B cell (primary cell): ENCODE results near the gene DHRS7B. TPM values are rescaled to one million over a fixed set of nuclear protein-coding genes. Genes with fewer than 3 reads are reported as not detected.

Source experiments
- ATAC-seq: fragments of 200-7000 bp; cut with Tn5 transposase; one replicate; pipeline ENCODE4 v1.10.0; 2021; ENCODE audit warnings: low read depth, mild to moderate bottlenecking, moderate number of reproducible peaks, moderate library complexity
- CTCF ChIA-PET: fragments of 350-600 bp; sonication (Branson Sonifier 250); formaldehyde crosslinking; loops from one replicate; lab custom pipeline; 2021; ENCODE audit warnings: antibody characterized with exemption, inconsistent platforms; lab: Charles Lee
- POLR2A ChIA-PET: fragments of 350-600 bp; sonication (Branson Sonifier 250); formaldehyde crosslinking; loops from one replicate; lab custom pipeline; 2021; ENCODE audit warnings: antibody characterized with exemption; lab: Charles Lee
- DNase-seq: peaks from one replicate; pipeline ENCODE4 v3.0.0; 2013
- H2AFZ ChIP-seq: 2 replicates; pipeline ENCODE4 v1.6.1; 2012; ENCODE audit warnings: mild to moderate bottlenecking, low read depth, low read length; ENCODE audit not compliant: insufficient read depth, poor library complexity, severe bottlenecking
- H3K27ac ChIP-seq, 2 donors: 1 replicate in 1 of 2; 2 replicates in 1 of 2; pipeline ENCODE4 v1.5.1; 2012 to 2013; ENCODE audit warnings: low read length in 2 of 2, mild to moderate bottlenecking in 2 of 2, moderate library complexity in 1 of 2
- H3K27me3 ChIP-seq, 4 experiments: fragments of 200-600 bp in 1 of 4; sonication (generic) in 1 of 4; replicated peaks in 1 of 4; 1 replicate in 2 of 4; 2 replicates in 2 of 4; pipeline versions ENCODE4 v1.6.1 to v1.7.0; 2013 to 2016; ENCODE audit warnings: low read length in 3 of 4, mild to moderate bottlenecking in 2 of 4, mixed read lengths in 1 of 4, moderate library complexity in 1 of 4; ENCODE audit not compliant: insufficient read depth in 4 of 4, control insufficient read depth in 3 of 4; ENCODE audit errors: control extremely low read depth in 1 of 4
- H3K36me3 ChIP-seq, 2 experiments: replicated peaks in 1 of 2; 1 replicate in 1 of 2; 2 replicates in 1 of 2; pipeline versions ENCODE4 v1.6.1 to v1.7.1; 2013; ENCODE audit warnings: low read length in 1 of 2; ENCODE audit not compliant: insufficient read depth in 2 of 2, control insufficient read depth in 1 of 2; ENCODE audit errors: control extremely low read depth in 1 of 2, extremely low read depth in 1 of 2
- H3K4me1 ChIP-seq, 2 donors: fragments of 200-600 bp in 1 of 2; sonication (generic) in 1 of 2; 1 replicate in 1 of 2; 2 replicates in 1 of 2; pipeline versions ENCODE4 v1.5.1 to v1.6.1; 2013 to 2017; ENCODE audit warnings: low read length in 2 of 2; ENCODE audit not compliant: control insufficient read depth in 2 of 2, insufficient read depth in 2 of 2
- H3K4me2 ChIP-seq: replicated peaks from 2 replicates; pipeline ENCODE3; 2012; ENCODE audit warnings: mild to moderate bottlenecking, low read depth, low read length; ENCODE audit not compliant: poor library complexity, severe bottlenecking
- H3K4me3 ChIP-seq, 5 experiments: fragments of 200-600 bp in 1 of 5; sonication (generic) in 1 of 5; 1 replicate in 3 of 5; 2 replicates in 2 of 5; pipeline versions ENCODE4 v1.5.1 to v1.7.0; 2011 to 2016; ENCODE audit warnings: low read length in 4 of 5, mild to moderate bottlenecking in 4 of 5, low read depth in 2 of 5, control low read depth in 1 of 5, moderate library complexity in 1 of 5; ENCODE audit not compliant: insufficient read depth in 1 of 5; ENCODE audit errors: control extremely low read depth in 1 of 5, extremely low read depth in 1 of 5
- H3K79me2 ChIP-seq: fragments of 200-600 bp; sonication (generic); one replicate; pipeline ENCODE4 v1.6.0; 2016; ENCODE audit warnings: low read length; ENCODE audit not compliant: control insufficient read depth, insufficient read depth
- H3K9ac ChIP-seq: fragments of 200-600 bp; sonication (generic); 2 replicates; pipeline ENCODE4 v1.6.1; 2017; ENCODE audit warnings: mild to moderate bottlenecking, low read length, moderate library complexity
- H3K9me3 ChIP-seq, 3 donors: one replicate each; pipeline versions ENCODE4 v1.6.1 to v1.7.1; 2013; ENCODE audit warnings: low read length in 2 of 3; ENCODE audit not compliant: control insufficient read depth in 2 of 3, insufficient read depth in 1 of 3; ENCODE audit errors: control extremely low read depth in 1 of 3
- H4K20me1 ChIP-seq: 2 replicates; pipeline ENCODE4 v1.6.0; 2012; ENCODE audit warnings: mild to moderate bottlenecking, low read length; ENCODE audit not compliant: insufficient read depth, control insufficient read depth, poor library complexity, severe bottlenecking
- H3K27ac Mint-ChIP-seq: one replicate; pipeline ENCODE4 v1.8.0; 2021; ENCODE audit warnings: mixed read lengths
- H3K27me3 Mint-ChIP-seq: one replicate; pipeline ENCODE4 v1.8.0; 2021; ENCODE audit warnings: mixed read lengths
- H3K4me1 Mint-ChIP-seq: one replicate; pipeline ENCODE4 v1.8.0; 2021; ENCODE audit warnings: mixed read lengths
- H3K4me3 Mint-ChIP-seq: one replicate; pipeline ENCODE4 v1.8.0; 2021; ENCODE audit warnings: mixed read lengths
- H3K9me3 Mint-ChIP-seq: one replicate; pipeline ENCODE4 v1.8.0; 2022; ENCODE audit warnings: mixed read lengths; ENCODE audit not compliant: insufficient read depth
- EZH2 ChIP-seq: IDR thresholded peaks from 2 replicates; pipeline ENCODE4 v1.6.1; 2012; ENCODE audit warnings: borderline replicate concordance, low read depth, mild to moderate bottlenecking, moderate library complexity, low read length; ENCODE audit not compliant: insufficient read depth, poor library complexity, severe bottlenecking
- WGBS: methylation state at CpG from one replicate; pipeline ENCODE4 v1.1.5; 2013; ENCODE audit warnings: missing lambda C conversion rate; ENCODE audit not compliant: insufficient coverage; 5-methylcytosine and 5-hydroxymethylcytosine counted together
- intact Hi-C: fragments of 100-400 bp; cut with micrococcal nuclease; formaldehyde crosslinking; loops from one replicate; pipeline ENCODE4 v1.10.0; 2022
- polyA plus RNA-seq: library from polyadenylated mRNA; depleted of rRNA; stranded (reverse); fragments of >200 nt; gene quantifications from 2 replicates; pipeline ENCODE4 v1.2.3, GENCODE V29; 2012
- total RNA-seq, 2 donors: library from RNA; stranded (reverse); fragments of 120-200 nt in 1 of 2; gene quantifications; 1 replicate in 1 of 2; 2 replicates in 1 of 2; pipeline versions ENCODE4 v1.2.3 to v1.2.4, GENCODE V29; 2013 to 2022
- TF ChIP-seq, protein P1 (sequence below): fragments of 200-600 bp; IDR thresholded peaks from one replicate; pipeline ENCODE4 v1.8.0; 2022; ENCODE audit warnings: antibody characterized with exemption, mild to moderate bottlenecking

Gene DHRS7B
- total and polyA plus RNA-seq, 2 donors (not counting 1 experiment from before 2014, with no cell fraction given): 8.2 to 13.4 TPM

DNA sequence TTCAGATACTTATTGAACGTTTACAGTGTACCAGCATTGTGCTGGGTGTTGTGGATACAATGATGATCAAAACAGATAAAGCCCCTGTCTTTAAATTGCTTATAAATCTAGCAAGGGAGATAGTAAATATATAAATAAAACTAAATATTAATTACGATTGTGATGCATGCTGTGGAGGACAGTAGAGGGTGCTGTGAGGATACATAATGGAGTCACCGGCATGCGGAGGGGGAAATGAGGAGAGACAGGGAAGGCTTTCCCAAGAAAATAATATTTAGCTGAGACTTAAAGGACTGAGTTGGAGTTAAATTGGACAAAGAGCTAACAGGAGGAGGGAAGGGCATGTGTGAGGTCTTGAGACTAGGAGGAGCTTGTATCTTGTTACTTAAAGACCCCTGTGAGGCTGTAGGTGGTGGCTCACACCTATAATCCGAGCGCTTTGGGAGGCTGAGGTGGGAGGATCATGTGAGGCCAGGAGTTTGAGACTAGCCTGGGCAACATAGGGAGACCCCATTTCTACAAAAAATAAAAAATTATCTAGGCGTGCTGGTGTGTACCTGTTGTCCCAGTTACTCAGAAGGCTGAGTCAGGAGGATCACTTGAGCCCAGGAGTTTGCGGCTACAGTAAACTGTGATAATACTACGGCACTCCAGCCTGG lies 2.4 kb downstream of the DHRS7B start:
- Histone ChIP-seq H3K79me2 (peaks cover 55% of the 10 kb centered on the region), H4K20me1 (peaks cover 6% of the 10 kb centered on the region), H3K27ac (no peak overlapping the region), H3K9ac (no peak overlapping the region), H2AFZ (no peak overlapping the region), H3K9me3 (peaks cover 0 to 2% (median 0%) of the 10 kb centered on the region in 3 donors), H3K4me3 (no peak overlapping the region), H3K4me2 (no peak overlapping the region), H3K4me1 (peaks cover 19 to 22% of the 10 kb centered on the region in 2 donors), H3K36me3 (no peaks in the 10 kb centered on the region), H3K27me3 (no peaks in the 10 kb centered on the region)
- Mint-ChIP-seq H3K27ac (no peak overlapping the region), H3K4me3 (peak overlapping the region; percentile 64), H3K4me1 (peaks cover 33% of the 10 kb centered on the region), H3K27me3 (no peaks in the 10 kb centered on the region), H3K9me3 (no peaks in the 10 kb centered on the region)
- ChIA-PET POLR2A (interaction anchor here (0.6 kb wide), 1 partner anchor 100 kb away, joined by 3 read pairs; no protein-coding TSS in a partner anchor), CTCF (interaction anchor here (0.7 to 5.9 kb wide), 10 partner anchors 9 to 384 kb away, joined by 3 to 47 read pairs (median 4); partner anchors contain the start of gene NATD1)
- TF ChIP-seq, protein P1, sequence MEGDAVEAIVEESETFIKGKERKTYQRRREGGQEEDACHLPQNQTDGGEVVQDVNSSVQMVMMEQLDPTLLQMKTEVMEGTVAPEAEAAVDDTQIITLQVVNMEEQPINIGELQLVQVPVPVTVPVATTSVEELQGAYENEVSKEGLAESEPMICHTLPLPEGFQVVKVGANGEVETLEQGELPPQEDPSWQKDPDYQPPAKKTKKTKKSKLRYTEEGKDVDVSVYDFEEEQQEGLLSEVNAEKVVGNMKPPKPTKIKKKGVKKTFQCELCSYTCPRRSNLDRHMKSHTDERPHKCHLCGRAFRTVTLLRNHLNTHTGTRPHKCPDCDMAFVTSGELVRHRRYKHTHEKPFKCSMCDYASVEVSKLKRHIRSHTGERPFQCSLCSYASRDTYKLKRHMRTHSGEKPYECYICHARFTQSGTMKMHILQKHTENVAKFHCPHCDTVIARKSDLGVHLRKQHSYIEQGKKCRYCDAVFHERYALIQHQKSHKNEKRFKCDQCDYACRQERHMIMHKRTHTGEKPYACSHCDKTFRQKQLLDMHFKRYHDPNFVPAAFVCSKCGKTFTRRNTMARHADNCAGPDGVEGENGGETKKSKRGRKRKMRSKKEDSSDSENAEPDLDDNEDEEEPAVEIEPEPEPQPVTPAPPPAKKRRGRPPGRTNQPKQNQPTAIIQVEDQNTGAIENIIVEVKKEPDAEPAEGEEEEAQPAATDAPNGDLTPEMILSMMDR: no peak
- no peak for TF ChIP-seq EZH2
- WGBS: 46% methylated on average over 4 of the region's 9 CpGs
- ATAC-seq (no peak), DNase-seq (no peak)
- intact Hi-C loops: no loop called here

DNA sequence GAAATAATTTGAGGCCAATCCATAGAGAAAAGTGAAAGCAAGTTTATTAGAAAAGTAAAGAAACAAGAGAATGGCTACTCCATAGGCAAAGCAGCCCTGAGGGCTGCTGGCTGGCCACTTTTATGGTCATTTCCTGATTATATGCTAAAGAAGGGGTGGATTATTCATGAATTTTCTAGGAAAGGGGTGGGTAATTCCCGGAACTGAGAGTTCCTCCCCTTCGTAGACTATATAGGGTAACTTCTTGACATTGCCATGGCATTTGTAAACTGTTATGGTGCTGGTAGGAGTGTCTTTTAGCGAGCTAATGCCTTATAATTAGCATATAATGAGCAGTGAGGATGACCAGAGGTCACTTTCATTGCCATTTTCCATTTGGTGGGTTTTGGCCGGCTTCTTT lies 4.4 kb downstream of the DHRS7B start:
- ATAC-seq (no peak), DNase-seq (no peak)
- peaks cover 22% of the 10 kb centered on the region for H3K4me1 Mint-ChIP-seq
- Histone ChIP-seq H3K4me3 (no peak overlapping the region), H3K9ac (no peak overlapping the region), H3K27ac (no peak overlapping the region), H3K9me3 (peaks cover 1 to 7% (median 4%) of the 10 kb centered on the region in 3 donors), H3K4me1 (peaks cover 10% of the 10 kb centered on the region in 2 donors), H2AFZ (no peak overlapping the region), H4K20me1 (peaks cover 6% of the 10 kb centered on the region), H3K27me3 (no peaks in the 10 kb centered on the region), H3K4me2 (no peak overlapping the region), H3K36me3 (no peaks in the 10 kb centered on the region), H3K79me2 (peaks cover 63% of the 10 kb centered on the region)
- CTCF ChIA-PET: interaction anchor here (0.6 to 5.9 kb wide), 3 partner anchors 8 to 12 kb away, joined by 3 to 47 read pairs (median 6); no protein-coding TSS in a partner anchor
- no peaks in the 10 kb centered on the region for H3K9me3 Mint-ChIP-seq
- H3K4me3 Mint-ChIP-seq: no peak overlapping the region
- intact Hi-C loops: no loop called here
- 92% methylated on average over 2 of the region's 4 CpGs for WGBS
- no peak overlapping the region for H3K27ac Mint-ChIP-seq
- POLR2A ChIA-PET: no interaction called here
- no peaks in the 10 kb centered on the region for H3K27me3 Mint-ChIP-seq
- TF ChIP-seq EZH2: no peak
- TF ChIP-seq, protein P1: no peak
